ENCODE data around the gene FAM131B.

DNA sequence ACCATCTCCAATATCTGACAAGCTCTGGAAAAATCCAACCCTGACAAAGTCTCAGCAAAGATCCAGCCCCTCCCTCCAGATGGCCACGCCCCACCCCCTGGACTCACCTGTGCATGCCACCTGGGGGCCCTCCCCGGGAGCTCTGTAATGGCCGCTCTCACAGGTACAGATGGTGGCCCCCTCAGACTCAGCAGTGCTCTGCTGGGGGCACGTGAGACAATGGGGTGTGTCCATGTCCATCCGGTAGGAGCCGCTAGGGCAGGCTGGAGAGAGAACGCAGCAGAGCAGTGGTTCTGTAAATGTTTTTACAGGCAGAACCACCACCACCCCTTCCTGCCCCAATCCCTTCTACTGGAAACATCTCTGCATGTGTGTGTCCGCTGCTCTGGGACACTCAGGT, 36.6 kb upstream of the FAM131B start:
- TF ChIP-seq CTCF (conservative IDR thresholded peaks at IDR 0.05 in 1 of 2, IDR thresholded peaks at IDR 0.05 in 1 of 2; ENCODE audit: extremely low read depth in 1 of 2, insufficient read depth in 1 of 2, low read depth in 1 of 2, low read length in 2 of 2) (no peak), EZH2 (IDR thresholded peaks at IDR 0.05; ENCODE audit: borderline replicate concordance, low read length) (no peak)

Measured in mammary epithelial cell (primary cell).